Hematopoietic multipotent progenitor cell treated with erythropoietin and hydrocortisone succinate and interleukin-3 and kit ligand, for 6 days (in vitro differentiated cells): ENCODE measurements around the gene TAOK2.
"Not testable (repeated sequence)": the region's sequence is repeated elsewhere in the genome, so short reads cannot be mapped to it uniquely, and the experiment has no call there.

Source experiments
- DNase-seq: peaks from one replicate; pipeline ENCODE4 v3.0.0-alpha.2; 2015

Gene TAOK2

GRCh38 chr16:30004811-30005242 is 31.2 kb downstream of the TAOK2 start:
- DNase-seq, result peak; percentile 25

DNA sequence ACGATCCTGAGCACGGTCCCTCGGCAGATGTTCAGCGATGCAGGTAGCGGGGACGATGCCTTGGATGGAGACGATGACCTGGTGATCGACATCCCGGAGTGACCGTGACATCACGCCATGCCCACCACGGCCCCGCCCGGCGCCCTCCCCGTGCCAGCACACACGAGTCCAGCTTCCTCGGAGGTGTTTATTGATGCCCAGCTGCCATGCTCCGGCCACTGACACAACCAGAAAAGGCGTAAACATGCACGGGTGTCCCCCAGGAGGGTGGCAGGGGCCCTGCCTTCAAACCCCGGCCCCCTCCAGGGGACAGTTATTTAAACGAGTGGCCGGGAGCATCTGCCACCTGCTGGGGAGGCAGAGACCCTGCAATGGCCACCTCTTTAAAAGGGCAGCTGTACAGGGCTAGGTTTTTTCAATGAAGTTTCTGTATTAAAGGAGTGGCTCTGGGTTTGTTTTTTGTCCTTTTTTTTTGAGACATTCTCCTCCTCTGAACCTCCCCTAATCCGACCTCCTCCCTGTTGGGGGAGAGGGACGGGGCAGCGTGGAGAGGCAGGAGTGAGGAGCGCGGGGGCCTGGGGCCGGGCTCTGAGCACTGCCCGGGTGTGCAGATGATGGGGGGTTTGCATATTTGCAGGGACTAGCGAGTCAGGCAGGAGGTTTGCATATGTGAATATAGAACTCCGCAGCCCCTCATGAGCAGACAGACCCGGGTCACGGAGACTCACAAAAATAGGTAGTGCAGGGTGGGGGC is 31.9 kb downstream of the TAOK2 start:
- peak; percentile 79 for DNase-seq

- DNase-seq, result no peak
These were observed 32.4 kb downstream of the TAOK2 start for GRCh38 chr16:30006095-30006473.

DNA sequence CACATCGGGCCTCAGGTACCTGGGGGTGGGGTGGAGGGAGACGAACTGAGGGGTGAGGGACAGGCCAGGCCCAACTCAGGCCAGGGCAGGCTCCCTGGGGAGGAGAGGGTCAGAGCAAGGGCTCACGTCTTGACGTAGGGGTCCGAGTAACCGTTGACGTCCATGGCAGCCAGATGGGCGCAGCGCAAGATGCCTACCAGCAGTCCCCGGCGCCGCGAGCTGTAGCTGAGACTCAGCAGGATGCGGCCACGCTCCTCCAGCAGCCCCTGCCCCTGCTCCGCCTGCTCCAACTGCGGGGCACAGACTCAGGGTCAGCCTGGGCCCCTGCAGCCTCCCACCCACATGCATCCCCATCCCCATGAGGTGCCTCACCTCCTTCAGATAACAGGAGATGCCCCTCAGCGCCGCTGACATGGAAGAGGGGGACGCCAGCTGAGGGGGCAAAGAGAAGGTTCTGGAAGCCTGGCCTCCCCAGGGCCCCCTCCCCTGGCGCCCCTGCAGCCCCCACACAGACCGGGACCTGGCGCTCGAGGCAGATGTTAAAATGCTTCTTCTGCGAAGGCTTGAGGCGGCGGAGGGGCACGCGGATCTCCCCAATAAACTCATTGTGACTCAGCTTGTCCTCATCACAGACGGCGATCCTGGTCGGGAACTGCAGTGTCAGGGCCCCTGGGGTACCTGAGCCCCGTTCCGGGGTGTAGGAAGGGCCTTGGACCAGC is 33.1 kb downstream of the TAOK2 start:
- no peak for DNase-seq

GRCh38 chr16:30007378-30007895 is 33.8 kb downstream of the TAOK2 start:
- DNase-seq, result no peak

DNA sequence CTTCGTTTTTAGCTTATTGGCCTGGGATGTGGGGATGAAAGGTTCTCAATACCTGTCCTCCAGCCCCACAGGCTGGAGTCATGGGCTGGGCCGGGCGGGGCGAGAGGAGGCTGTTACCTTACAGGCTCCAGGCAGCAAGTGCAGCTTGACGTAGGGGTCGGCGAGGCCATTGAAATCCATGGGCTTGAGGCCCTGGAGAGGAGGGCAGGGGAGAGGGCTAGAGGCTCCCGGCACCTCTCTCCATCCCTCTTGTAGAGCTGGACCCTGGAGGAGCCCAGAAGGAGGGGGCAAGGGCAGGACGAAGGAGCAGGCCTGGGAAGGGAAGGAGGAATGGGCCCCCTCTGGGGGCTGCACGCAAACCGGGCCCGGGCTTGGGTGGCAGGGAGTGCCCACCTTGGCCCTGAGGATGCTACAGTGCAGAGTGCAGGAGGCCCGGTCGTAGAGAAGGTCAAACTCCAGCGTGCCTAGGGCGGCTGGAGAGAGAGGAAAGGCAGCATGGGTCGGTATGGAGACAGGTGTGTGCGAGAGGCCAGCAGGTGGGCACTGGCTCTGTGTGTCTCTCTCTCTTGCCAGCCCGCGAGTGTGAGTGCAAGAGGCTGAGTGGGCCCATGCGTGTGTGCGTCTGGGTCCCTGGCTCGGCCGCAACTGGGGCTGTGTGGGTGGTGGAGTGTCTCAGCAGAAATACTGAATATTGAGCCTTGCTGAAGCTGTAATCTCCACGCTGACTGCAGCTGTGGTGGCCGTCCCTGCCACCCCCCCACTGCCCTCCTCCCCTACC is 35.6 kb downstream of the TAOK2 start:
- no peak for DNase-seq

DNA sequence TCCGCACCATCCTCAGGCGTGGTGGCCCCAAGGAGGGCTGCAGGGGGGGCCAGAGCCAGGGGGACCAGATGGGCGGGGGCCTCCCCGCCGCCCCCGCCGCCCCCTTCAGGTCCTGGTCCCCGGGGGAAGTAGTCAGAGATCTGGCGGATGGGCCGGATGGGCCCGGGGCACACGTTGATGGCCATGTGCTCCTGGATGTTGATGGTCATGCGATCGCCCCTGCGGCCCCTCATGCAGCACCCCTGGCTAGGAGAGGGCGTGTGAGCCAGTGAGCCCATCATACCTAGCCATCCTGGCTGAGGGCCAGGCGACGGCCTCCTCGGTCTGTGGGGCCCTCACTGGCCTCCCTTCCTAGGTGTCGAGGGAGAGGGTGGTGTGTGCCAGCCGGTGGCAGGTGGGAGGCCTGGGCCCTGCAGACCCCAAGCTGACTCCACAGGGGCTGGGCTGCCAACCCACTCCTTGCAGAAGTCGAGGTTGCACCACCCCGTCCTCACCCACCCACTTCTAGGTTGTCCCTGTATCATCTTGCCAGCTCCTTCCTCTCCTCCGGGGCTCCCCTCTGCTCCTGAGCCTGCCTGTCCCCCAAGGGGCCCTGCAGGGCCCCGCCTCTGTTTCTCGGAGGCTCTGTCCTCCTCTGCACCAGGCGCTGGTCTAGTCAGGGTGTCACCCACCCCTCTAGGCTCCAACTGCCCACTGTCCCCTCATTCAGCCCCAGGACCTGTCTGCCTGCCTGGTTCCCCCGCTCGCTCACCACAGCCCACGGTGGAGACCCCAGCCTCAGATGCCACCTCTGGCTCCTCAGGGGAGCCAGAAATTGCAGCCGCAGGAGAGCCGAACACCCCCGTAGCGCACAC is 36.5 kb downstream of the TAOK2 start:
- DNase-seq, result no peak

DNA sequence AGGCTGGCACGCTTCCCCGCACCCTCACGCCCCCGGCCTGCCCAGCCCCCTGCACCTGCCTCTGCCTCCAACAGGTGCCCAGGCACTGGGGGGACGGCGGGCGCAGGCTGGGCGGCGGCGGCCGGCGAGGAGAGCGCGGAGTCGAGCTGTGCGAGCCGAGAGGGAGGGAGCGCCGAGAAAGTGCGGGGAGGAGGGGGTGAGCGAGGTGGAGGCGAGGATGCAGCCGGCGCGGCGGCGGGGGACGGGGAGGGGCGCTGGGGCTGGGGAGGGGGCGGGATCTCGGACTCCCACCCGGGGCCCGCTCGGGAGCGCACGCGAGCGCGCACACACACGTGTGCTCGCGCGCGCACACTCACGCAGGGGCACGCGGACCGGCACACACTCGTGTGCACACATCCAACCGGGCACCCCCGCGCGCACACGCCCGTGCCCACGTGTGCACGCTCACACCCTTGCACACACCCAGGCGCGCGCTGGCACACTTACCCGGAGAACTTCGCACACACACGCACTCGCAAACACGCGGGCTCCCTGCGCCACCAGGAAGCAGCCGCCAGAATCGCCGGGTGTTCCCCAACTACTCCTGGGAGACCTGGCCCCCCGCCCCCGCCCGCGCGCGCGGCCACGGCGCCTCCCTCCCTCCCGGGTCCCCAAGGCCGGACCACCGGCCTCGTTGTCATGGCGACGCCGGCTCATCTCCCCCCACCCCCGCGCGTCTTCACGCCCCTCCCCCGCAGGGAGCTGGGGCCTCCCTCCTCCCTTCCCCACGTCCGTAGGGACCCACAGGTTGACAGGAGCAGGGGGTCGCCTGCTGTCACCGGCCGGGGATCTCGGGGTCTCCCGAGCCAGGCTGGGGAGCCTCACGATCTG is 37.4 kb downstream of the TAOK2 start, which contains the start of gene DOC2A:
DOC2A (minus strand) TSS at position 184 of the 870 bp plus-strand sequence. CDS start 805 bp downstream, outside the sequence.
- DNase-seq, result peak; percentile 37

- DNase-seq, result no peak
These were observed 38.2 kb downstream of the TAOK2 start for GRCh38 chr16:30011714-30012504.

DNA sequence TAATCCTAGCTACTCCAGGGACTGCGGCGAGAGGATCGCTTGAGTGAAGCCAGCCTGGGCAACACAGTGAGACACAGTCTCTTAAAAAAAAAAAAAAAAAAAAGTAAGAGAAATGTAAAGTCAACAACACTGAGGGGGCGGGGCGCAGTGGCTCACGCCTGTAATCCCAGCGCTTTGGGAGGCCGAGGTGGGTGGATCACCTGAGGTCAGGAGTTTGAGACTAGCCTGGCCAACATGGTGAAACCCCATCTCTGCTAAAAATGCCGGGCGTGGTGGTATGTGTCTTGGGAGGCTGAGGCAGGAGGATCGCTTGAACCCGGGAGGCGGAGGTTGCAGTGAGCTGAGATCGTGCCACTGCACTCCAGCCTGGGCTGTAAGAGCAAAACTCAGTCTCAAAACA is 38.9 kb downstream of the TAOK2 start:
- not testable (repeated sequence) for DNase-seq

- DNase-seq, result not testable (repeated sequence)
These were observed 41.8 kb downstream of the TAOK2 start for GRCh38 chr16:30015450-30015849.

- DNase-seq, result no peak
These were observed 43.0 kb downstream of the TAOK2 start for GRCh38 chr16:30016555-30017276.

GRCh38 chr16:30017277-30017656 is 43.6 kb downstream of the TAOK2 start:
- no peak for DNase-seq

- not testable (repeated sequence) for DNase-seq
These were observed 44.3 kb downstream of the TAOK2 start for GRCh38 chr16:30017937-30018336.

GRCh38 chr16:30018731-30019158 is 45.1 kb downstream of the TAOK2 start:
- DNase-seq, result no peak

DNA sequence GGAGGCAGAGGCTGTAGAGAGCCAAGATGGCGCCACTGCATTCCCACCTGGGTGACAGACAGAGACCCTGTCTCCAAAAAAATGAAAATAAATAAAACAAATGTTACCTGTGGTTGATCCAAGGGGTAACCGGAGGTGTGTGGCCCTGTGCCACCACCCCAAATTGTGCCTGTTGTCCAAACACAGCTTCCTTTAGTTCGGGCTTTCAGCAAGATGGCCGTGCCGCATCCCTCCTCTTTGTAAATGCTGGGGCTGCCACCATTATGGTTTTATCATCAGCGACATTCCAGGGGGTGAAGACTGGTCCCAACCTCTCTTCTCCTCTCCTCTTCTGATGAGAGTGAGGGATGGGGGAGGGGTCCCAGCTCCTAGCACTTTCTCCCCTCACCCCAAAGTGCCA is 49.2 kb downstream of the TAOK2 start, which contains the start of gene C16orf92:
C16orf92 (plus strand) TSS at position 312 of the 400 bp plus-strand sequence. CDS start 143 bp downstream, outside the sequence.
- no peak for DNase-seq

DNA sequence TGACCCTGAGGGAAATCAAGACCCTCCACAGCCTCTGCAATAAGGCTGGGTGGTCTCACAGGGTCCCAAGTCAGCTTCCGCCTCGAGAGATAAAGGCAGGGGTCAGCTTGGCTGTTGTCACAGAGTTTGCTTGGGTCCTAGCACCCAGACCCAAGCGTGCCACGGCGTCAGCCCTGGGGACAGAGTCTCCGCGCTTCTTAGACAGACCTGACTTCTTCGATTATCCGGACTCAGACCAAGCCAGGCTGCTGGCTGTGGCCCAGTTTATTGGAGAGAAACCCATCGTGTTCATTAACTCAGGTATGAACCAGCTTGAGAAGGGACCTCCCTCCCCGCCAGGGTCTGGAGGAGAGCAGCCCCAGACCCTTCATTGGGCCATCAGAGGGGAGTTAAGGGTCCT is 49.9 kb downstream of the TAOK2 start:
- DNase-seq, result no peak

- no peak for DNase-seq
These were observed 50.8 kb downstream of the TAOK2 start for GRCh38 chr16:30024451-30024850.

DNA sequence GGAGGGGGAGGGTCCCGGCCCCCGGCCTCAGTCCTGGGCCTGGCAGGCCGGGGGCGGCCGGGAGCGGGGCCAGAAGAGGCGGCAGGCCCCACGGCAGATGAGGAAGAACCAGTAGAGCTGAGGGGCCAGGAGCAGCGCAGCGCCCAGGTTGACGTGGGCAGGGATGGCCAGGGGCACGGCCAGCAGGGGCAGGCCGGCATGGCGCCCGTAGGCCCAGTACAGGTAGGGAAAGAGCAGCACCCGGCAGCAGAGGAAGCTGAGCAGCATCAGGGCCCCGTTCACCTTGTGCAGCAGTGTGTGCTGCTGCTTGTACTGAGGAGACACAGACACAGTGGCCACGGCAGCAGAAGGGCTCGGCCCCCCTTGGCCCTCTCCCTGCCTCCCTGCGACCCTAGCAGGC is 51.5 kb downstream of the TAOK2 start:
- DNase-seq, result no peak
